Vagina (tissue), 2 donors: ENCODE measurements around the gene HELZ.
"Not testable (repeated sequence)": the region's sequence is repeated elsewhere in the genome, so short reads cannot be mapped to it uniquely, and the experiment has no call there.

Experiments used
- POLR2A ChIP-seq, 2 donors: fragments of 450-650 bp; IDR thresholded peaks; one replicate each; pipeline ENCODE4 v1.6.1; 2017; ENCODE audit warnings: antibody characterized with exemption in 2 of 2, mild to moderate bottlenecking in 2 of 2, moderate library complexity in 2 of 2
- POLR2AphosphoS5 ChIP-seq, 2 donors: sonication (generic); formaldehyde crosslinking; IDR thresholded peaks; one replicate each; pipeline ENCODE4 v1.9.0; 2017; ENCODE audit warnings: antibody characterized with exemption in 2 of 2, mild to moderate bottlenecking in 2 of 2, low read depth in 1 of 2; ENCODE audit not compliant: insufficient read depth in 1 of 2
- TF ChIP-seq, protein P1 (sequence below), 3 experiments: fragments of 450-650 bp in 2 of 3; fragments of 200-600 bp in 1 of 3; sonication (generic) in 1 of 3; IDR thresholded peaks; one replicate each; pipeline ENCODE4 v1.5.1; 2017 to 2019; ENCODE audit warnings: antibody characterized with exemption in 3 of 3, mild to moderate bottlenecking in 2 of 3, moderate library complexity in 2 of 3

DNA sequence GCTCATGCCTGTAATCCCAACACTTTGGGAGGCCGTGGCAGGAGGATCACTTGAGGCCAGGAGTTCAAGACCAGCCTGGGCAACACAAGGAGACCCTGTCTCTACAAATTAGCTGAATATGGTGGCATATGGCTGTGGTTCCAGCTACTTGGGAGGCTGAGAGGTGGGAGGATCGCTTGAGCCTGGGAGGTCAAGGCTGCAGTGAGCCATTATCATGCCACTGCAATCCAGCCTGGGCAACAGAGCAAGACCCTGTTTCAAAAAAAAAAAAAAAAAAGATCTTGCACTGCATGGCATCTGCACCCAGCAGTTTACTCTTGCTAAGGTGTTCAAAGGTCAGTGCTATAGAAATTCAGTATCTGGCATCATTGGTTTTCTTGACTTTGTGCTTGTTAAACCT lies 26.2 kb upstream of the HELZ start:
- TF ChIP-seq, protein P1, sequence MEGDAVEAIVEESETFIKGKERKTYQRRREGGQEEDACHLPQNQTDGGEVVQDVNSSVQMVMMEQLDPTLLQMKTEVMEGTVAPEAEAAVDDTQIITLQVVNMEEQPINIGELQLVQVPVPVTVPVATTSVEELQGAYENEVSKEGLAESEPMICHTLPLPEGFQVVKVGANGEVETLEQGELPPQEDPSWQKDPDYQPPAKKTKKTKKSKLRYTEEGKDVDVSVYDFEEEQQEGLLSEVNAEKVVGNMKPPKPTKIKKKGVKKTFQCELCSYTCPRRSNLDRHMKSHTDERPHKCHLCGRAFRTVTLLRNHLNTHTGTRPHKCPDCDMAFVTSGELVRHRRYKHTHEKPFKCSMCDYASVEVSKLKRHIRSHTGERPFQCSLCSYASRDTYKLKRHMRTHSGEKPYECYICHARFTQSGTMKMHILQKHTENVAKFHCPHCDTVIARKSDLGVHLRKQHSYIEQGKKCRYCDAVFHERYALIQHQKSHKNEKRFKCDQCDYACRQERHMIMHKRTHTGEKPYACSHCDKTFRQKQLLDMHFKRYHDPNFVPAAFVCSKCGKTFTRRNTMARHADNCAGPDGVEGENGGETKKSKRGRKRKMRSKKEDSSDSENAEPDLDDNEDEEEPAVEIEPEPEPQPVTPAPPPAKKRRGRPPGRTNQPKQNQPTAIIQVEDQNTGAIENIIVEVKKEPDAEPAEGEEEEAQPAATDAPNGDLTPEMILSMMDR (IDR thresholded peaks at IDR 0.05), result not testable (repeated sequence)
- not testable (repeated sequence) for TF ChIP-seq POLR2AphosphoS5 (IDR thresholded peaks at IDR 0.05; ENCODE audit: insufficient read depth in 1 of 2, low read depth in 1 of 2); POLR2A (IDR thresholded peaks at IDR 0.05)
